Stimulated activated CD4-positive, alpha-beta T cell treated with anti-CD3 and anti-CD28 coated beads, Interleukin-15, amount 100 ng/mL, for 1 hour (primary cell): ENCODE data around the gene NKAIN2.

Source experiments
- DNase-seq, 2 donors: peaks; one replicate each; pipeline ENCODE4 v3.0.0-alpha.2; 2020; ENCODE audit warnings: low read depth in 1 of 2, low spot score in 1 of 2

NKAIN2 gene

DNA sequence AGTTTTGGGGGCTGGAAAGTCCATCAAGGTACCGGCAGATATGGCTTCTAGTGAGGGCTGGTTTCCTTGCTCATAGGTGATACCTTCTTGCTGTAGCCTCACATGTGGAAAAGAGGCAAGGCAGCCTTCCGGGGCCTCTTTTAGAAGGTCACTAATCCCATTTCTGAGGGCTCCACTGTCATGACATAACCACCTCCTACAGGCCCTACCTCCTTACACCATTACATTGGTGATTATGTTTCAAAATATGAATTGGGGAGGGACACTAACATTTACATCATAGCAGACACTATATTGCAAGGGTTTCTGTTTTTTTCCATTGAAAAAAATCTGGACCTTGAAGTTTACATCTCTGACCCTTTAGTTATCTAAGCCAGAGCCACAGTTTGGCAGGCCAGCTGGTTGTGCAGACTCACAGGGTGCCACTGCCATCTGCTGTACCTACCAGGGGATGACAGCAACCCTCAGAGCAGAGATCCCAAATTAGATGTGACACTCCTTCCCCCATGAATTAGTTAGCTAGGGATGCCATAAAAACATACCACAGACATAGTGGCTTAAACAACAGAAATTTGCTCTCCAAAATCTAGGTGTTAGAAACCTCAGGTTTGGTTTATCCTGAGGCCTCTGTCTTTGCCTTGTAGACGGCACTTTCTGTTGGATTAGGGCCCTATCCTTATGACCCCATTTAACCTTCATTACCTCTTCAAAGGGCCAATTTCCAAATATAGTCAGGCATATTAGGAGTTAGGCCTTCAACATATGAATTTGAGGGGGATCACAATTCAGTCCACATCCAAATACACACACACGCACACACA lies 992.2 kb downstream of the NKAIN2 start:
- no peak for DNase-seq

DNA sequence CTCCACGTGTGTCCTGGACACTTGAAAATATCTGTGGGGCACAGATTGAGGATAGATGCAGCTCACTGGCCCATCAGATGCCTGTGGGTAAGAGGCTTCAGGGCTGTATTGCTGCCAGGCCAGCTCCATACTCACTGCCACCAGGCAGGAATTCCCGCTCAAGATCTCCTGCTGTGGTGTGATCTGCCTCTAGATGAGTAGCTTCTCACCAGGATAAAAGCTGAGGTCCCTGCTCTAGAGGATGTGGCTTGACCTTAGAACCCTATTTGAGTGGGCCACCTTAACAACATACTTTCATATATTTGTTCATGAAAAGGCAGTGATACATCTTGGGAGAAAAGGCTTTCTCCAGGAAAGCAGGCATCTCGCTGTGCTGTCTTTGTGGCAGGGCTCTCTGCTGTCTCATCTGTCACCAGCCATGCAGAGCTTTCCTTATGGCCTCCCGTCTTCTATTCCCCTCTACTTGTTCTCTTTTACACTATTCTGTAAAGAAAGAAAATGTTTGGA lies 992.9 kb downstream of the NKAIN2 start:
- DNase-seq, result no peak

DNA sequence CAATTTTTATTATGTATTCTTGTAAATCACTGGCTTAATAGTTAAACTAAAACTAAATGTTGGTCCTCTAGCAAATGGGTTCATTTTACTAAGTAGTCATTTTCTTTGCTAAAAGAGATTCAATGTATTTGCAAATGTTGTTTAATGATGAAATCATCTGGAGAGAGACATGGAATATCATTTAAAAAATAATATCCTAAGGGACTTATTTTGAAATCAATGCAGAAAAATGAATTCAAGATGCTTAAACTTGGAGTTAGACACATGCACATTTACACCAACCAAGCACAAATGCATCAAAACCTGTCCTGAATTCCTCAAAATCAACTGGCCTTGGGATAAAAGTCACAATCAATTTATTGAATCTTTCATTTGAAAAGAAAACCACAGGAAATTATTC lies 993.6 kb downstream of the NKAIN2 start:
- DNase-seq, result no peak

DNA sequence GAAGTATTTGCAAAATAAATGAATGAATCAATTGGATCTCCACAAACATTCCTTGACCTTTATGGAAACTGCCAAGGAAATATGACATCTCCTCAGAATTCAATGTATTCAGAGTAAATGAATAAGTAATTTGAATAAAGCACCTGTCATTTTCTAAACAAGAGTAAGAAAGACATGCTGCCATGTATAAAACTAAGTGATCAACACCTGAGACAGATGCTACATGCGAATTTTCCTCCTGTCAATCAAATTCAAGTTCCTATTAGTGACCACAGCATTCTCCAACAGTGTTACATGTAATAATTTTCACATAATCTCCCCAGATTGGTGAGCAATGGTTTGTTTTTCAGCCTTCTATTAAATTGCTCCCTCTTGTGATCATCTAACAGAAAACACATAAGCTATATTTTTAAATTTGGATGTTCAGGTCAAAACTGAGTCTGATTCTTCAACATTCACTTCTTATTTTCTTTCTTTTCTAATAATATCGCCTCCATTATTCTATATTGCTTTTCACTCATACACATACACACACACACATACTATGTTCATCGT lies 995.4 kb downstream of the NKAIN2 start:
- no peak for DNase-seq

DNA sequence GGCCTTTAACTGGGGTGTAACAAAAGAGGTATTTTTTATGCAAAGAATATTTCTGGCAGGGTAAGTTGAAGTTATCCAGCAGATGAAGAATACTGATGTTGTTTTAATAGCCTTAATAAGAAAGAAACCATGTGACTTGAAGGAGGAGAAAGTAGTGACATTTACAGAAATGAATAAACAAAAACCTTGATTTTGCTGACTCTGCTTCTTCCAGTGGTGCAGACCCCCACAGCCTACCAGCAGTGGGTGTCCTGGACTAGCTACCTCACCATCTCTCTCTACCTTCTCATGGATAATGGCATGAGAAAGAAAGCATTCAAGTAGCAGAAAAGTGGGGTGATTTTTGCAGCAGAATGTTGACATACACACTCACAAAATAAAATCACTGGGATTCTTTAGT lies 996.0 kb downstream of the NKAIN2 start:
- DNase-seq, result no peak

DNA sequence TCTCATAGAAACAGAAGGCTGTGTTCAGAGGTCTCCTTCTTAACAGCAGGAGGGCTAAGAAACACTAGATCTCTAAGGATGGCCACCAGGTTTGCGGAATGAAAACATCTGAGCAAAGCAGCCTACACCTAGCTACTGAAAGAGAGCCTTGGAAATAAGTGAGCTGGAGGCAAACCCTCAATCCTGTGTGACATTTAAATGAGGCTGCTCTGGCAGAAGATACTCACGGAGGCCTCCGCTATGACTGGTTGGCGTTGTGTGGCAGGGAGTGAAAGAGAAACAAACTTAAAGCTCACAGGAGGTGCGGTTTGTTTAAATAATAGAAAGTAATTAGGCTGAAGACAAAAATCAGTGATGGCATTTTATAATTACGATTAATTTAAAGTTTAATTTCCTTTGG lies 996.6 kb downstream of the NKAIN2 start:
- no peak for DNase-seq

DNA sequence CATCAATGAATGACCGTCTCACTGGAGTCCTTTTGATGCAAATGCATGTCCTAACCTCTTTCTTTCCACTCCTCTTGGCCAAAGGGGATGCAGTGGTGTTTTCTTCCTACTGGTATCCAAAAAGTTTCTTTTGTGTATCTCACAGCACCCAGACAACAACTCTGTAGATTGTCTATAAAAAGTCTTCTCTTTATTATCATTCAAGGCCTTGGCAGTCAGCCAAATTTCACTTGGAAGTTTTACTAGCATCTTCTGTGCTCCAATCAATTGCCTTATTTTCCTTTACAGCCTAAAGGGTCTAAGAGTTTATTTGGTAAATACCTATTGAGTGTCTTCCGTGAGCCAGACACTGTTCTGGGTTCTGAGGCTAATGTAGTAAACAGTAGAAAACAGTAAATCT lies 1008.4 kb downstream of the NKAIN2 start:
- DNase-seq, result no peak

DNA sequence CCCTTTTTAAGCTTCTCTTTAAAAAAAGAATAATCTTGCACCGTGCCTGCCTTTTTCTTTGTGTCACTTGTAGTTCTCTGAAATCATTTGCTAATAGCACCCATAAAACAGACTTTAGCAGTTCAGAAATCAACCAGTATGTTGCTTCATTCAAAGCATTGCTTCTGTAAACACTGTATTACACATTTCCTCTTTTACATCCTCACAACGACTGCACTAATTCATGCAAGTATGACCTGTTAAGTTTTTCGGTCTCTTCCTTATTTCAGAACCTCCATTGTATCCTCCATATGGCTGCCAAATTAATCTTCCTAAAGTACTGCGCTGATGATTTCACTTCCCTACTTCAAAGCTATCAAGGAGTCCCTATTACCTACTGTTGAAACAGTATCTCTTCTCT lies 1015.7 kb downstream of the NKAIN2 start:
- no peak for DNase-seq

DNA sequence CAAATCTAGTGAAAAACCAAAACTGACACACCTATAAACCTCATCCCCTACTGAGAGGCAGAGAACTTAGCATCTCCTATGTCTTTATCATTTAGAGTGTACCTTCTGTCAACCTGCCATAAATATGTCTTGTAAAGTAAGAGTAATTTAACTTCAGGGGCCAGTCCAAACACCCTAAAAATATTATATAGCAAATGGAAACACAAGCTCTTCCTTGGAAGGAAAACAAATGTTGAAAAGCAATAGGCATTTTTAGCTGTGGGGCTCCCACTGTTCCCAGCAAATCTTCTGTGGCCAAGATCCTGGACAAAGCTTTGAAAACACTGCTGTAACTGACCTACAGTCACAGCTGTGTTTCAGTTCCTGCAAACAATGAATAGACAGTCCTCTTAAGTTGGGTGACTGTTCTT lies 1018.5 kb downstream of the NKAIN2 start:
- no peak for DNase-seq

DNA sequence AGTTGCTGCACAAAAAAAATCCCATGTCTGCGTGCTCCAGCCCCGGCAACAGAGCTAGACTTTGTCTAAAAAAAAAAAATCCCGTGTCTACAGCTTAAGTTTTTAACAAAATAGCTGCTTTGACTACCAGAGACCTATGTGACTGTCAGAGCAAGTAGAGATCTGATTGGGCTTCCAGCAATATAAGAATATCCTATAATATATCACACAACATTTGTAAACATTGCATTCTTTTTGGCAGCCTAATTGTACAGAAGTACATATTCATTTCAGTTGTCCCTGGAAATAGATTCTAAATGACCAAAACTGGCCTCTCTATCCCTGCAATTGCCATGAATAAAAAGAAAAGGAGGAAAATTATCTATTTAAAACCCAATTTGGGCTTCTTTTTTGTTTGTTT lies 1019.1 kb downstream of the NKAIN2 start:
- no peak for DNase-seq

DNA sequence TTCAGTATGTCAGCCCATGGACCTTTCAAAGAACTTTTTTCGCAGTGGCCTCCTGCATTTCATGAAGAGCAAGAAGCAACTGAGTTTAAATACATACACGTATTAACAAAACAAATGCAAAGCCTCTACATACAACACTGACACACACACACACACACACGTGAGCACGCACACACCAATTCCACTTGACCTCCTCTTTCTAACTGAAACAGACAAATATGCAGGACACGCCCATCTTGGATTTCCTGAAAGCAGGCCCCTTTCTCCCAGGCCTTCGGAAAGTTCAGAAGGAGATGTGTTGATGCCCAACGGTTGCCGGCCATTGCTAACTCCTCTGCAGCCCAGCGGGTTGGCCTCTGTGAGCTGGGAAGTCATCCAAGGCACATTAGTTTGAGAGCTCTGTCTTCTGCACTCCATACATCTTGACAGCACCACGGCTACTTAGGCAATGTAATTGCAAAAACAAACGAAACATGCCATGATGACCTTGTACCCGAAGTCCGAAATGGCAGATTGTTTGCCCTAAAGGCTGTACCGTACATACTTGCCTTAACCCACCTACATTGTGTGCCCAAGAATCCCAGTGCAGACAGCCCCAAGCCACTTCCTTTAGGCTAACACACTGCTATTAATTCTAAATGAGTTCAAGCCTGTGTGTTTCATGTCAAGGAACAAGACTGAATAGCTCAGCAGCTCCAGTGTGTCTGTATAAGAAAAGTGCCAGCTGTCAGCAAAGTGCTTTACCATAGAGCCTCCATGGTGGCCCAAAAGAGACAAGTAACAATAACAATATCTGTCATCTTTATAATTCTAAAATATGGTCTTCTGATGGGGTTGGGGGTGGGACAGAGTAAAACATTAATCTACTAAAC lies 1019.8 kb downstream of the NKAIN2 start:
- no peak for DNase-seq

DNA sequence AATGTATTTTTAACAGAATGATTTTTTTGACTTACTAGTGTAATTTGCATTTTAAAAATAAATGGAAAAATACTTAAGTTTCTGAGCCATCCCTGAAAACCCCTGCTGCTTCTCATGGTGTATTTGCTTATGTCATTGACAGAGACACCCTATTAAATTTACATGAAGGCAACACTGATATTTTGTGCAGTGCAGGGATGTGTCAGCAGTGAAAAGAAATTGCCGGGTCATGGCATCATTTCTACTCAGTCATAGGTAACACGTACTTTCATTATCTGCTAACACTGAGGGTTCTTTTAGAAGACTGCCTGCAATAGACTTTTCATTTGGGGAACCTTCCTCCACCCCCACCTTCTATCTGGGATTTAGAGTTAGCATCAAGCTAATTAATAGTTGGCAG lies 1021.9 kb downstream of the NKAIN2 start:
- DNase-seq, result no peak

DNA sequence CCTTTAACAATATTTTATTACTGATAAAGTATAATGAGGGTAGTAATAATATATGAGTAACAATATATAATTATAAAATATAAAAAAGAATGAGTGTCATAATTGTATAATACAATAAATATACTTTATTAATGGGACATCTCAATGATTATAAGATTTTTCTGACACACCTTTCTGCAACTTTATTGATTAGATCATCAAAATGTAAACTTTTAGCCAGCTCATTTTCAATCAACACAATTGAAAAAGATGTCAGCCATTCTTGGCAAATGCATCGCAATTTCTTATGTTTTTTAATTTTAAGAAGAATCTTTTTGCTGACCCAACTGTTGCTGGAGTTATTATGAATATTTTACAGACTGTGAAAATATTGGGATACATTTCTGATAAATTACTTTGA lies 1026.2 kb downstream of the NKAIN2 start:
- no peak for DNase-seq

DNA sequence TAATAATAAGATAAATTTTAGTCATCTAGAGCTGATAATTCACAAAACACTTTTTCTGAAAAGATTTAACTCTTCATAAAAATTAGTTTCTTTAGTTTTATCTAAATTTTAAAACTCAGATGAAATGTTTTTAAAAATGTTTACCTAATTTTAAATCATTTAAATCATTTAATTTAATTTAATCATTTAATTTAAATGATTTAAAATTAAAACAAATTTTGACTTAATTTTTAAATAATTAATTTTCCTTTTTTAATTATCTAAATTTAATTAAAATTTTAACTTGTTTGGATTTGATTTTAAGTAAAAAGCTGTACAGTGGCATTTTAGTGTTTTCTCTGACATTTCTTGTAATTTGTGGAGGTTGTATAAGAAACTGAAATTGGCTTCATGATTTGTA lies 1026.8 kb downstream of the NKAIN2 start:
- no peak for DNase-seq

DNA sequence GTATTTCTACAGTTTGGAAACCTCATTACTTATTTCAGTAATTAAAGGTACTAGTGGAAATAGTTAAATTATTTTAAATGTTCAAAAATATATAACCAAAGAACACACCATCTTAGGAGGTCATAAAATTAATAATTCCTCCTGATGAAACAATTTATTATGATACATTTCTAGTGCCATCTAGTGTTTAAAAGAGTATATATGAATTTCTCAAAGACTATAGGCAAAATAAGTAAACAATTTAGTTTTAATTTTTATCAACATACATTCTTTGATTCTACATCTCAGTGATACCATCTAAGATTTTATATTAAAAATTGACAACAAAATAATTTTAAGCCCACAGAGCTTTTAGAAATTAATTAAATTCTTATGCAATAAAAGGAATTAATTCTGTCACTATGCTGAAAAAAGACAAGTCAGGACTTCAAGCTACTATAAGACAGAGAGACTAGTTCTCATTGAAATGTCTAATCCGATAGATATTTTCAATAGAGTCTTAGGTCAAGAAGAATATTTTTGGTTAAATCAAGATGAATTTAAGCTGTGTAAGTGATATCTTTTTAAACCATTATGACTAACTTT lies 1050.8 kb downstream of the NKAIN2 start:
- DNase-seq, result no peak

DNA sequence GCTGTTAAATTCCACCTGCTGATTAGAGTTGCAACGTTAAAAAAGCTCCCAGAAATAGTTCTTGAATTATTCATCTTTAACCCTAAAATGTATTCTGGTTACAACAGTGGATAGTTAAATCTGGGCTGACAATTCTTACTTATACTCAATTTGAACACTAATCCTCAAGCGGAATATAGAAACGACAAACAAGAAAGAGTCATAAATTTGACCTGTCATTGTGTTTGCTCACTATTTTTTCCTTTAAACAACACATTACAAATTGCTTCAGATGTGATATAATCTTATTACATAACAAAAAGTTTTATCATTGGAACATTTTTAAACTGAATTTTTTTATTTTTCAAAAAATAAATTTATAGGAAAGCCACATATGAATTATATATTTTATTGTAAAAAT lies 1054.1 kb downstream of the NKAIN2 start:
- no peak for DNase-seq

DNA sequence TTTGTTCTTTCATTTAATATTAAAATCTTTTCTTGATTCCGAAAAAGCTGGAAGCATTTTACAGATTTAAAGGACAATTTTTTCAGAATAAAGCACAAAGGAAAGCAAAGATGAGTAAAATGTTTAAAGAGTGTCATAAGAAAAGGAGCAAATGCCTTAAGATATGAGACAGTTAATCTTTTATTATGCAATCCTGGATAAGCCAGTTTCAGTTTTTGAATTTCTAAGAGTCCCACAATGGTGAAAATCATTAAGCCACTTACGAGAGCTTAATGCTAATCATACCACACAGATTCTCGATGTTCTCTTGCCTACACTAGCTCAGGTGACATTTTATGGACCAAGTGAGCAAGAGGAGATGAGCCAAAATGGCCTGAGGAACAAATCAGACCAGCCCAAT lies 1054.9 kb downstream of the NKAIN2 start:
- no peak for DNase-seq

DNA sequence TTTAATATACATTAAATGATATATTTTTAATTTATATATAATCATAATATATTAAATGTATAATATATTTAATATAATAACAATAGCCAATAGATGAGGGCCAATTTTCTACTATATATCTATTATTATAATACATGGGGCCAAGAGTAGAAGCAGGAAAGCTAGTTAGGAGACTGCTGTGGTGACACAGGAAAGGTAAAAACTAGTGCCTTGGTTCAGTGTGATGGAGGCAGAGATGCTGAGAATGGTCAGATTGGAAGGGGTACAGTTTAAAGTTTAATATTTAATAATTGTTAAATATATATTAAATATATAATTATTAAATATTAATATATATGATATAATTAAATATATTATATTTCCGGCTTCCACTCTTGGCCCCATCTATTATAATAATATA lies 1055.7 kb downstream of the NKAIN2 start:
- no peak for DNase-seq

DNA sequence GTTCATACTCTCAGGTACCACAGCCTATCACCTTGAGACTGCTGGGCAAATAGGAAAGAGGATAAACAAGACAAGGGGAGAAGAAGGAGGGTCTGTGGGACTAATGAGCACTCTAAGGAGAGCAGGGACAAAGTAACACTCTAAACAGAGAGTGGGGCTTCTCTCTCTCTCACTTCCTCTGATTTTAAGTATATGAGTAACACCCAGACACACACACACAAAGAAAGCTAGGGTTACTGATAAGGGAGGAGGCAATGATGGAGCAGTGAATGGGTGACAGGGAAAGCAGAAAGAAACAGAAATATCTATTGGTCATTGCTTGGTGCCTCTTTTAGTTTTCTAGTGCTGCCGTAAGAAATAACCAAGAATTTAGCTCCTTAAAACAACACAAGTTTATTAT lies 1062.4 kb downstream of the NKAIN2 start:
- no peak for DNase-seq

DNA sequence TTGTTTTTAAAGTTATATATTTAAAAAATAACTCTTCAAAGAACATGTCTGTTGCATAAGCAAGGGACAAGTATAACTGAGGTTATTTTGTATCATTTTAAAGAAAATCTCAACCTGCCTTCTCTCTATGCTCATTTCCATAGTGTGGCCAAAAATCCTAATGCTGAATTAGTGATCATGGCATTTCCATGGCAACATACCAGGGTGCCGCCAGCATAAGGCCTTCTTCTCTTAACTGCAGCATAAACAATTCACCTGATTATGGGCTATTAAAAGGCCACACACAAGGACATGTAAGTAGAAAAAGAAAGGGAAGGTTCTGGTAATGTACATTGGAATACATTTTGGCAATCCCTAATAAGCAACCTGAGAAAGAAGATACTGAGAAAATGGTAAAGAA lies 1063.5 kb downstream of the NKAIN2 start:
- DNase-seq, result no peak

DNA sequence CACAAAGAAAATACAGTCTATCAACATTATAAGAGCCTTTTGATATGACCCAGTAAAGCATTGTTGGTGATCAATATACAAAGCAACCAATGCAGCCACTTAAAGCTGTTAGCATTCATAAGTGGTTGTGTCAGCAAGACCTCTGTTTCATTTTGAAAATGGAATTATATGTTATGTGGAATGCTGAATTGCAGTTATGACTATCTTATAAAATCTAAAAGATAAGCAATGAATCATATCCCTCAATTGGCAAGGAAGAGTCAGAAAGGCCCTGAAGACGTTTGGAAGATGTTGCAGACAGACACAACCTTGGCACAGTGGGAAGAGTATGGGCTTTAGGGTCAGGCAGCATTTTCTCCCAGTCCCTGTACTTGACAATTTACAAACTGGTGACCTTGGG lies 1064.8 kb downstream of the NKAIN2 start:
- no peak for DNase-seq

DNA sequence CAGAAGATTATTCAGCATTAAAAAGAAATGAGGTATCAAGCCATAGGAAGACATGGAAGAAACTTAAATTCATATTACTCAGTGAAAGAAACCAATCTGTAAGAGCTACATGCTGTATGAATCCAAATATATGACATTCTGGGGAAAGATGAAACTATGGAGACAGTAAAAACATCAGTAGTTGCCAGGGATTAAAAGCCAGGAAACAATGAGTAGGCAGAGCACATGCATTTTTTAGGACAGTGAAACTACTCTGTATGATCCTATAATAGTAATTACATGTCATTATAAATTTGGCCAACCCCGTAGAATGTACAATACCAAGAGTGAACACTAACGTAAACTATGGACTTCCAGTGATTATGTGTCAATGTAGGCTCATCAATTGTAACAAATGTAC lies 1065.8 kb downstream of the NKAIN2 start:
- no peak for DNase-seq
